ENCODE data around the gene PAQR6. TPM values are rescaled to one million over a fixed set of nuclear protein-coding genes. Genes with fewer than 3 reads are reported as not detected.

Gene PAQR6, protein sequence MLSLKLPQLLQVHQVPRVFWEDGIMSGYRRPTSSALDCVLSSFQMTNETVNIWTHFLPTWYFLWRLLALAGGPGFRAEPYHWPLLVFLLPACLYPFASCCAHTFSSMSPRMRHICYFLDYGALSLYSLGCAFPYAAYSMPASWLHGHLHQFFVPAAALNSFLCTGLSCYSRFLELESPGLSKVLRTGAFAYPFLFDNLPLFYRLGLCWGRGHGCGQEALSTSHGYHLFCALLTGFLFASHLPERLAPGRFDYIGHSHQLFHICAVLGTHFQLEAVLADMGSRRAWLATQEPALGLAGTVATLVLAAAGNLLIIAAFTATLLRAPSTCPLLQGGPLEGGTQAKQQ
- total RNA-seq, result 21.5 and 22.3 TPM in 2 replicates
- long read RNA-seq, partial matches to known transcripts, result 0 of 2 reads
- long read RNA-seq, other reads (novel, unspliced or antisense), result 2 of 2 reads

DNA sequence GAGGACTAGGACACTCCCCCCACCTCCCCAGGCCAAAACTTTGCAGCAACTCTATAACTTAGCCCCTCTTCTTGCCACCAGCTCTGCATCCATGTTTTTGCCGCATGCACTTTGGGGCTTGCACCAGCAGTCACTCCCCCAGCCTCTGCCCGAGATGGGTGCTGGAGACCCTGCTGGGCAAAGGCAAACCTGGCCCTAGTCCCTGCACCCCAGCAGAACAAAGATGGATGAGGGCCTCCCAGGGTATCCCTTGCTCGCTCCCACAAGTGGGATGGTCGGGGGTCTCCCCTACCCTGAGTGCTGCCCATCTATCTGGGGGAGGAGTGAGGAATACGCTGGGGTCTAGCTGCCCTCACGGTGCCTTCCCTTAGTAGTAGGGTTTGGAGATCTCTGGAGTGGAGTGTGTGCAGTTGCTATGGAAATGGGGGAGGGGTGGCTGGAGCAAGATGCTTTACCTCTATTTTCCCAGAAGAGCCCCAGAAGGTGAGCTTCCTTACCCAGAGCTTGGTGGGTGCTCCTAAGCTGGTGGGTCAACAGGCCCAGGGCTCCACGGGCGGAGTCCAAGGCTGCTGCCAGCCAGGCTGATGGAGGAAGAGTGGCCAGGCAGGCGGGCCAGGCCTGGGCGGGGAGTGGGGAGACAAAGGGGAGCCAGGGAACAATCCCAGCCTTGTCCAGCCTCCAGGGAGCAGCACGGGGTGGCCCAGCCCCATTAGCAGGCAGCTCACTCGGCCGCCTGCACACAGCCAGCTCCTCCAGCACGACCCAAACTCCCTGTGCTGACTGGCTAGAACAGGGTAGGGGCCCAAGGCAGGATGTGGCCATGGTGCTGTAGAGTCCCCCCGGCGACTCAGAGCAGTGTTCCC is at the start of gene PAQR6:
TSS of gene PAQR6 (minus strand) at position 597 of the 863 bp plus-strand sequence. CDS start 1,325 bp downstream, outside the sequence.
- Mint-ChIP-seq H3K4me3 (ENCODE audit: low read depth) (no peak within 1 kb of the TSS), H3K27ac (peak within 1 kb of the TSS; percentile 81), H3K9me3 (ENCODE audit: low read depth) (no peaks in the 10 kb centered on the region), H3K36me3 (ENCODE audit: insufficient read depth) (peaks cover 6% of the 10 kb centered on the region), H3K27me3 (no peaks in the 10 kb centered on the region), H3K4me1 (ENCODE audit: low read depth) (peaks cover 4% of the 10 kb centered on the region)
- no peak for DNase-seq (ENCODE audit: low spot score, unreplicated experiment)
- TF ChIP-seq, protein P1, sequence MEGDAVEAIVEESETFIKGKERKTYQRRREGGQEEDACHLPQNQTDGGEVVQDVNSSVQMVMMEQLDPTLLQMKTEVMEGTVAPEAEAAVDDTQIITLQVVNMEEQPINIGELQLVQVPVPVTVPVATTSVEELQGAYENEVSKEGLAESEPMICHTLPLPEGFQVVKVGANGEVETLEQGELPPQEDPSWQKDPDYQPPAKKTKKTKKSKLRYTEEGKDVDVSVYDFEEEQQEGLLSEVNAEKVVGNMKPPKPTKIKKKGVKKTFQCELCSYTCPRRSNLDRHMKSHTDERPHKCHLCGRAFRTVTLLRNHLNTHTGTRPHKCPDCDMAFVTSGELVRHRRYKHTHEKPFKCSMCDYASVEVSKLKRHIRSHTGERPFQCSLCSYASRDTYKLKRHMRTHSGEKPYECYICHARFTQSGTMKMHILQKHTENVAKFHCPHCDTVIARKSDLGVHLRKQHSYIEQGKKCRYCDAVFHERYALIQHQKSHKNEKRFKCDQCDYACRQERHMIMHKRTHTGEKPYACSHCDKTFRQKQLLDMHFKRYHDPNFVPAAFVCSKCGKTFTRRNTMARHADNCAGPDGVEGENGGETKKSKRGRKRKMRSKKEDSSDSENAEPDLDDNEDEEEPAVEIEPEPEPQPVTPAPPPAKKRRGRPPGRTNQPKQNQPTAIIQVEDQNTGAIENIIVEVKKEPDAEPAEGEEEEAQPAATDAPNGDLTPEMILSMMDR (IDR thresholded peaks at IDR 0.05; ENCODE audit: unreplicated experiment), result no peak

DNA sequence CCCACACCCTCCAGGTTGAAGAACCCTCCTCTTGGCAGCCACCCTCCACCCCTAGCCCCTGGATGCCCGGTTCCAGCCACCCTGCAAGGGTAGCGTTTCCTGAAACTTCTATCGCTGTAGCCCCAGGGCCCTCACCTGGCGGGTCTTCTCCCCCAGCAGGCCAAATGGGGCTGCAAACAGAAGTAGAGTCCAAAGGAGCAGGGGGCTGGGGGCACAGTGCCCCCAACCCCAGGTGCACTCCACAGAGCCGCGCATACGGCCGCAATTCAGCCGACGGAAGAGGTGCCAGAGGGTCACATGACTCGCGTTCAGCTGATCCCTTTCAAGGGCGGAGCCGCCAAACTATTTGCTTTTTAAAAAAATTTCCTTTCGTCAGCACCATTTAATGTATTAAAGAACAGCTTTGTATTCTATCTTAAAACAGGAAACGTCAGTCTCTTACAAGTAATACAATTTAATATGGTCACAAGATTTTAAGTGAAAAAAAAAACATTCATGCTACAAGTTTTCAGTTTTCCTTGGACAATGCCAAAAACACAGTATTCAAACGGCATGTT is 47.6 kb upstream of the PAQR6 start, which contains the start of gene GLMP:
TSS of gene GLMP (minus strand) at position 289 of the 557 bp plus-strand sequence. CDS start at position 255, 34 bp downstream.
- H3K4me1 Mint-ChIP-seq (ENCODE audit: low read depth), result peaks cover 19% of the 10 kb centered on the region
- peak within 1 kb of the TSS; percentile 77 for H3K27ac Mint-ChIP-seq
- DNase-seq (ENCODE audit: low spot score, unreplicated experiment), result no peak
- H3K4me3 Mint-ChIP-seq (ENCODE audit: low read depth), result peak within 1 kb of the TSS; percentile 87
- no peaks in the 10 kb centered on the region for H3K27me3 Mint-ChIP-seq
- TF ChIP-seq, protein P1 (IDR thresholded peaks at IDR 0.05; ENCODE audit: unreplicated experiment), result no peak
- H3K36me3 Mint-ChIP-seq (ENCODE audit: insufficient read depth), result no peaks in the 10 kb centered on the region
- H3K9me3 Mint-ChIP-seq (ENCODE audit: low read depth), result no peaks in the 10 kb centered on the region

DNA sequence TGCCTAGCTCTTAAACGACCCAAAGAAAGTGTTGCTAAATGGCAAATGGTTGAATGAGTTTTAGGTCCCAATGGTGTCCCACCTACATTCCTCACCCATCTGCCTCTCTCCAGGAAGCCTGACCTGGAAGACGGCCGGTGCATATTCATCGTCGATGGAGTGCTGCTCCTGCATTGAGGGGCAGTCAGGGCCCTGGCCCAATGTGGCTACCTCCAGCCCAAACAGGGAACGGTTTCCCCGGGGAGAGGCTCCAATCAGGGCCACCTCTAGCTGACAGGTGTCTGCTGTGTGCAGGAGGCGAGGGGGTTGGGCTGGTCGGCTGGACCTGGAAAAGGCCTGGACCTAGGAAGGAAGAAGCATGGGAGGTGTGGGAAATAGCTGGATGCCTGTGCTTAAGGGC is 46.0 kb upstream of the PAQR6 start:
- Mint-ChIP-seq H3K36me3 (ENCODE audit: insufficient read depth) (no peaks in the 10 kb centered on the region), H3K27ac (no peak overlapping the region), H3K4me1 (ENCODE audit: low read depth) (peaks cover 19% of the 10 kb centered on the region), H3K4me3 (ENCODE audit: low read depth) (no peak overlapping the region), H3K27me3 (no peaks in the 10 kb centered on the region), H3K9me3 (ENCODE audit: low read depth) (no peaks in the 10 kb centered on the region)
- TF ChIP-seq, protein P1 (IDR thresholded peaks at IDR 0.05; ENCODE audit: unreplicated experiment), result no peak
- no peak for DNase-seq (ENCODE audit: low spot score, unreplicated experiment)

DNA sequence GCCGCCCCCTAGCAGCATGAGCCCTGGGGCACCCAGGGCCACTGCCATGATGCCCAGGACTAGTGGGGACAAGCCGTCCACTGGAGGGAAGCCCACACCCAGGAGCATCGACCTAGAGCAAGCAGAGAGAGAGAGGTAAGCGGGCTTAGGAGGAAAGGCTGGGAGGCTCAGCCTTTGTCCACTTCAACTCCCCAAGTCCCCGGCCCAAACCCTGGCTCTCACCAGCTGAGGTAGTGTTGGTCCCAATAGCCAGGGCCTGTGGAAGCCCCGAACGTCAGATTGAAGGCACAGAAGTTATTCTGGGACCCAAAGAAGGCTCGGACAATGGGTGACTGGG is 45.2 kb upstream of the PAQR6 start:
- H3K27ac Mint-ChIP-seq, result no peak overlapping the region
- TF ChIP-seq, protein P1 (IDR thresholded peaks at IDR 0.05; ENCODE audit: unreplicated experiment), result no peak
- H3K9me3 Mint-ChIP-seq (ENCODE audit: low read depth), result no peaks in the 10 kb centered on the region
- H3K4me3 Mint-ChIP-seq (ENCODE audit: low read depth), result no peak overlapping the region
- DNase-seq (ENCODE audit: low spot score, unreplicated experiment), result no peak
- H3K27me3 Mint-ChIP-seq, result no peaks in the 10 kb centered on the region
- peaks cover 19% of the 10 kb centered on the region for H3K4me1 Mint-ChIP-seq (ENCODE audit: low read depth)
- peaks cover 1% of the 10 kb centered on the region for H3K36me3 Mint-ChIP-seq (ENCODE audit: insufficient read depth)
